ENCODE measurements around the gene SLC5A7. TPM values are rescaled to one million over a fixed set of nuclear protein-coding genes. Genes with fewer than 3 reads are reported as not detected.

Gene SLC5A7
- 0.81 TPM for total RNA-seq
- long read RNA-seq, full-length matches to known transcripts, result 1 of 2 reads
- long read RNA-seq, partial matches to known transcripts, result 1 of 2 reads
- long read RNA-seq, other reads (novel, unspliced or antisense), result 0 of 2 reads

GRCh38 chr2:107986278-107987217, at the start of gene SLC5A7:
Gene SLC5A7 (plus strand): TSS chr2:107986524. CDS start chr2:107988156, 1,632 bp downstream.
- H3K27ac ChIP-seq, result no peak within 1 kb of the TSS
- intact Hi-C loops (cut with DNase I), result no loop called here
- no peaks in the 10 kb centered on the region for H3K9me3 ChIP-seq
- H3K4me1 ChIP-seq, result no peaks in the 10 kb centered on the region
- no peak for TF ChIP-seq CTCF (IDR thresholded peaks at IDR 0.05)
- H3K36me3 ChIP-seq, result no peaks in the 10 kb centered on the region
- no peak within 1 kb of the TSS for H3K4me3 ChIP-seq
- H3K27me3 ChIP-seq, result peaks cover 16% of the 10 kb centered on the region
- peak; percentile 54 for ATAC-seq
- DNase-seq, result no peak

GRCh38 chr2:107961395-107961794, 24.9 kb upstream of the SLC5A7 start:
- TF ChIP-seq CTCF (IDR thresholded peaks at IDR 0.05), result no peak
- Histone ChIP-seq H3K36me3 (no peaks in the 10 kb centered on the region), H3K4me1 (no peaks in the 10 kb centered on the region), H3K27ac (no peak overlapping the region), H3K4me3 (no peak overlapping the region), H3K27me3 (no peaks in the 10 kb centered on the region), H3K9me3 (no peaks in the 10 kb centered on the region)
- DNase-seq (no peak), ATAC-seq (no peak)
- intact Hi-C loops (cut with DNase I), result no loop called here

GRCh38 chr2:107964185-107964584, 22.1 kb upstream of the SLC5A7 start:
- DNase-seq (no peak), ATAC-seq (no peak)
- Histone ChIP-seq H3K9me3 (no peaks in the 10 kb centered on the region), H3K27me3 (no peaks in the 10 kb centered on the region), H3K4me3 (no peak overlapping the region), H3K27ac (no peak overlapping the region), H3K36me3 (no peaks in the 10 kb centered on the region), H3K4me1 (no peaks in the 10 kb centered on the region)
- intact Hi-C loops (cut with DNase I), result no loop called here
- no peak for TF ChIP-seq CTCF (IDR thresholded peaks at IDR 0.05)

- no peaks in the 10 kb centered on the region for H3K9me3 ChIP-seq
- ATAC-seq (no peak), DNase-seq (no peak)
- no peak overlapping the region for H3K4me3 ChIP-seq
- H3K27ac ChIP-seq, result no peak overlapping the region
- H3K4me1 ChIP-seq, result no peaks in the 10 kb centered on the region
- no peak for TF ChIP-seq CTCF (IDR thresholded peaks at IDR 0.05)
- intact Hi-C loops (cut with DNase I), result no loop called here
- H3K27me3 ChIP-seq, result peaks cover 16% of the 10 kb centered on the region
- no peaks in the 10 kb centered on the region for H3K36me3 ChIP-seq
These were observed 1.6 kb upstream of the SLC5A7 start for GRCh38 chr2:107984707-107985106.

GRCh38 chr2:107988108-107988507, 1.8 kb downstream of the SLC5A7 start:
- ATAC-seq (no peak), DNase-seq (no peak)
- intact Hi-C loops (cut with DNase I), result no loop called here
- H3K4me1 ChIP-seq, result no peaks in the 10 kb centered on the region
- no peak for TF ChIP-seq CTCF (IDR thresholded peaks at IDR 0.05)
- H3K9me3 ChIP-seq, result no peaks in the 10 kb centered on the region
- H3K27me3 ChIP-seq, result peaks cover 16% of the 10 kb centered on the region
- no peak overlapping the region for H3K27ac ChIP-seq
- H3K36me3 ChIP-seq, result no peaks in the 10 kb centered on the region
- no peak overlapping the region for H3K4me3 ChIP-seq
